GM12878 (cell line): ENCODE results near the gene AAGAB. TPM values are rescaled to one million over a fixed set of nuclear protein-coding genes. Genes with fewer than 3 reads are reported as not detected.

Experiments used
- ATAC-seq: fragments of 200-7000 bp; cut with Tn5 transposase; 3 replicates; pipeline ENCODE4 v1.9.1; 2020; ENCODE audit warnings: mild to moderate bottlenecking, moderate library complexity
- BruUV-seq: library from RNA; stranded (reverse); fragments of 400-500 nt; replicated peaks from 2 replicates; lab custom pipeline; 2021; lab: Mats Ljungman, UMichigan
- CTCF ChIA-PET: fragments of 300-600 bp; sonication (Branson Sonifier 250); formaldehyde crosslinking; extraction: SDS; loops from one replicate; lab custom pipeline; 2021; ENCODE audit warnings: inconsistent platforms; lab: Yijun Ruan, JAX
- POLR2A ChIA-PET: fragments of 350-600 bp; formaldehyde crosslinking; extraction: SDS; loops from one replicate; lab custom pipeline; 2021; ENCODE audit warnings: inconsistent platforms; lab: Charles Lee
- RAD21 ChIA-PET: fragments of 300-600 bp; sonication (Branson Sonifier 250); formaldehyde crosslinking; loops from one replicate; lab custom pipeline; 2023; ENCODE audit warnings: antibody characterized with exemption; ENCODE audit not compliant: unreplicated experiment; lab: Charles Lee
- SMC1A ChIA-PET: fragments of 300-600 bp; sonication (Branson Sonifier 250); formaldehyde crosslinking; loops from one replicate; lab custom pipeline; 2023; ENCODE audit not compliant: unreplicated experiment, uncharacterized antibody; lab: Charles Lee
- DNase-seq: peaks from one replicate; pipeline ENCODE4 v3.0.0-alpha.2; 2011; ENCODE audit warnings: low read depth, low spot score
- FAIRE-seq: peaks from 3 replicates; lab custom pipeline; 2011; peaks lifted over from hg19 to GRCh38; lab: Jason Lieb, UNC
- H2AFZ ChIP-seq: 2 replicates; pipeline ENCODE4 v1.6.0; 2011; ENCODE audit warnings: low read depth, low read length, control low read depth; ENCODE audit not compliant: control insufficient read depth
- H3K27ac ChIP-seq: 2 replicates; pipeline ENCODE4 v1.5.1; 2011; ENCODE audit warnings: control low read depth; ENCODE audit not compliant: control insufficient read depth, insufficient read depth
- H3K27me3 ChIP-seq, 2 experiments: replicated peaks in 1 of 2; 2 replicates each; pipeline versions ENCODE4 v1.6.0 to v1.6.1; 2011; ENCODE audit warnings: low read length in 1 of 2; ENCODE audit not compliant: control insufficient read depth in 2 of 2, insufficient read depth in 2 of 2
- H3K36me3 ChIP-seq, 2 experiments: 2 replicates each; pipeline ENCODE4 v1.5.1; 2011; ENCODE audit warnings: low read length in 1 of 2; ENCODE audit not compliant: control insufficient read depth in 2 of 2, insufficient read depth in 2 of 2
- H3K4me1 ChIP-seq: 2 replicates; pipeline ENCODE4 v1.6.1; 2011; ENCODE audit warnings: mild to moderate bottlenecking, low read length, moderate library complexity, mixed read lengths; ENCODE audit not compliant: control insufficient read depth, insufficient read depth
- H3K4me2 ChIP-seq: 2 replicates; pipeline ENCODE4 v1.6.0; 2011; ENCODE audit warnings: control low read depth; ENCODE audit not compliant: control insufficient read depth, insufficient read depth
- H3K4me3 ChIP-seq: fragments of 200-600 bp; sonication (generic); 2 replicates; pipeline ENCODE4 v1.5.1; 2016
- H3K79me2 ChIP-seq: 2 replicates; pipeline ENCODE4 v1.6.0; 2011; ENCODE audit warnings: low read length; ENCODE audit not compliant: control insufficient read depth, insufficient read depth
- H3K9ac ChIP-seq: 2 replicates; pipeline ENCODE4 v1.8.0; 2011; ENCODE audit warnings: low read length, control low read depth, mixed read lengths; ENCODE audit not compliant: control insufficient read depth, insufficient read depth
- H3K9me3 ChIP-seq: replicated peaks from 3 replicates; pipeline ENCODE4 v1.5.1; 2011; ENCODE audit warnings: mild to moderate bottlenecking, low read length; ENCODE audit not compliant: control insufficient read depth, insufficient read depth
- H4K20me1 ChIP-seq: 2 replicates; pipeline ENCODE4 v1.6.0; 2011; ENCODE audit not compliant: control insufficient read depth, insufficient read depth
- WGBS: methylation state at CpG from one replicate; pipeline ENCODE4 v1.1.6; 2016; ENCODE audit warnings: low lambda C conversion rate; ENCODE audit not compliant: insufficient replicate concordance, insufficient coverage; ENCODE audit errors: missing lambda C conversion rate; 5-methylcytosine and 5-hydroxymethylcytosine counted together
- in situ Hi-C: fragments of 300-500 bp; cut with MboI; formaldehyde crosslinking; loops from 9 replicates; pipeline ENCODE4 v1.14.3; 2018; ENCODE audit warnings: mixed read lengths
- intact Hi-C: fragments of 100-400 bp; cut with micrococcal nuclease; formaldehyde crosslinking; loops from one replicate; pipeline ENCODE4 v1.14.2; 2022; ENCODE audit not compliant: unreplicated experiment
- polyA plus RNA-seq, 11 experiments: library from polyadenylated mRNA; depleted of rRNA in 4 of 11; unstranded in 6 of 11; stranded (reverse) in 5 of 11; fragments of >200 nt; fragmentation: Nextera tagmentation in 4 of 11; fragmentation: Illumina TruSeq in 1 of 11; extraction: Ambion mirVana in 4 of 11; extraction: Trizol in 1 of 11; gene quantifications; 1 replicate in 1 of 11; 2 replicates in 10 of 11; pipeline versions ENCODE4 v1.2.1 to v1.2.3, GENCODE V29; 2011 to 2016; ENCODE audit warnings: inconsistent platforms in 2 of 11, missing spikeins in 2 of 11, low read depth in 1 of 11
- total RNA-seq, 4 experiments: library from RNA; depleted of rRNA in 3 of 4; stranded (reverse); fragments of >200 nt in 3 of 4; fragmentation: Illumina TruSeq in 1 of 4; extraction: Trizol in 1 of 4; gene quantifications; 2 replicates each; pipeline versions ENCODE4 v1.2.1 to v1.2.3, GENCODE V29; 2013 to 2021
- TF ChIP-seq, protein P1 (sequence below): fragments of 450-650 bp; formaldehyde crosslinking; IDR thresholded peaks from 2 replicates; pipeline ENCODE4 v1.4.0; 2022; ENCODE audit warnings: mild to moderate bottlenecking, moderate library complexity
- TF ChIP-seq, protein P2 (sequence below): IDR thresholded peaks from 2 replicates; pipeline ENCODE4 v1.6.1; 2011; ENCODE audit warnings: mild to moderate bottlenecking, low read depth, low read length, moderate library complexity; ENCODE audit not compliant: insufficient replicate concordance
- TF ChIP-seq, protein P3 (sequence below): fragments of 450-650 bp; conservative IDR thresholded peaks from 2 replicates; pipeline ENCODE4 v1.6.1; 2017; ENCODE audit warnings: mild to moderate bottlenecking, moderate library complexity

Gene AAGAB
- total and polyA plus RNA-seq, 10 of the 15 experiments (the other 5 are each of a cell fraction or from before 2014, with no cell fraction given), result 11.4 to 62.3 (median 38.0) TPM

DNA sequence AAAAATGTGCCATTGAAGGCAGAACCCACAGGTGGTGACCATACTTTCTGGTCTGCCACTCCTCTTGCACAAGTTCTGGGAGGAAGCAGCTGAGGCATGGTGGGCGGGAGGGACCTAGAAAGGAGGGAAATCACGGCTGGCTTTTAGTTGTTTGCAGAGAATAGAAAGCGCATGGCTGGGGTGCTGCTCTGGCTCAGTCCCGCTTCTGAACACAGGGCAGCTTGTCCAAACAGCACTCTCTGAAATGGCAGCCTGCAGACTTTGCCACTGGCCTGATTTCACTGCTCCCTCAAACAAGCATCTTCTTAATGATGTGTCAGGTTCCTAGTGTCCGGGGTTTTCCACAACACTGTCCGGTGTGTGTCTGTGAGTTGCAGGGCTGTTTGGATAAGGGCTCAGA is 76.7 kb downstream of the AAGAB start:
- no peak overlapping the region for H2AFZ ChIP-seq
- DNase-seq (no peak), FAIRE-seq (no peak), ATAC-seq (no peak)
- SMC1A ChIA-PET, result interaction anchor here (1.2 to 1.3 kb wide), 2 partner anchors 10 to 76 kb away, joined by 3 to 4 read pairs; no protein-coding TSS in a partner anchor
- no peaks in the 10 kb centered on the region for H3K27me3 ChIP-seq
- TF ChIP-seq, protein P1, sequence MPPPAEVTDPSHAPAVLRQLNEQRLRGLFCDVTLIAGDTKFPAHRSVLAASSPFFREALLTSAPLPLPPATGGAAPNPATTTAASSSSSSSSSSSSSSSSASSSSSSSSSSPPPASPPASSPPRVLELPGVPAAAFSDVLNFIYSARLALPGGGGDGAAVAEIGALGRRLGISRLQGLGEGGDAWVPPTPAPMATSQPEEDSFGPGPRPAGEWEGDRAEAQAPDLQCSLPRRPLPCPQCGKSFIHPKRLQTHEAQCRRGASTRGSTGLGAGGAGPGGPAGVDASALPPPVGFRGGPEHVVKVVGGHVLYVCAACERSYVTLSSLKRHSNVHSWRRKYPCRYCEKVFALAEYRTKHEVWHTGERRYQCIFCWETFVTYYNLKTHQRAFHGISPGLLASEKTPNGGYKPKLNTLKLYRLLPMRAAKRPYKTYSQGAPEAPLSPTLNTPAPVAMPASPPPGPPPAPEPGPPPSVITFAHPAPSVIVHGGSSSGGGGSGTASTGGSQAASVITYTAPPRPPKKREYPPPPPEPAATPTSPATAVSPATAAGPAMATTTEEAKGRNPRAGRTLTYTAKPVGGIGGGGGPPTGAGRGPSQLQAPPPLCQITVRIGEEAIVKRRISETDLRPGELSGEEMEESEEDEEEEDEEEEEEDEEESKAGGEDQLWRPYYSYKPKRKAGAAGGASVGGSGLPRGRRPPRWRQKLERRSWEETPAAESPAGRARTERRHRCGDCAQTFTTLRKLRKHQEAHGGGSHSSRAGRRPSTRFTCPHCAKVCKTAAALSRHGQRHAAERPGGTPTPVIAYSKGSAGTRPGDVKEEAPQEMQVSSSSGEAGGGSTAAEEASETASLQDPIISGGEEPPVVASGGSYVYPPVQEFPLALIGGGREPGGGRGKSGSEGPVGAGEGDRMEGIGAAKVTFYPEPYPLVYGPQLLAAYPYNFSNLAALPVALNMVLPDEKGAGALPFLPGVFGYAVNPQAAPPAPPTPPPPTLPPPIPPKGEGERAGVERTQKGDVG (CRISPR knock-in tag), result no peak
- TF ChIP-seq, protein P2, sequence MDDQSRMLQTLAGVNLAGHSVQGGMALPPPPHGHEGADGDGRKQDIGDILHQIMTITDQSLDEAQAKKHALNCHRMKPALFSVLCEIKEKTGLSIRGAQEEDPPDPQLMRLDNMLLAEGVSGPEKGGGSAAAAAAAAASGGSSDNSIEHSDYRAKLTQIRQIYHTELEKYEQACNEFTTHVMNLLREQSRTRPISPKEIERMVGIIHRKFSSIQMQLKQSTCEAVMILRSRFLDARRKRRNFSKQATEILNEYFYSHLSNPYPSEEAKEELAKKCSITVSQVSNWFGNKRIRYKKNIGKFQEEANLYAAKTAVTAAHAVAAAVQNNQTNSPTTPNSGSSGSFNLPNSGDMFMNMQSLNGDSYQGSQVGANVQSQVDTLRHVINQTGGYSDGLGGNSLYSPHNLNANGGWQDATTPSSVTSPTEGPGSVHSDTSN, result no peak
- TF ChIP-seq, protein P3, sequence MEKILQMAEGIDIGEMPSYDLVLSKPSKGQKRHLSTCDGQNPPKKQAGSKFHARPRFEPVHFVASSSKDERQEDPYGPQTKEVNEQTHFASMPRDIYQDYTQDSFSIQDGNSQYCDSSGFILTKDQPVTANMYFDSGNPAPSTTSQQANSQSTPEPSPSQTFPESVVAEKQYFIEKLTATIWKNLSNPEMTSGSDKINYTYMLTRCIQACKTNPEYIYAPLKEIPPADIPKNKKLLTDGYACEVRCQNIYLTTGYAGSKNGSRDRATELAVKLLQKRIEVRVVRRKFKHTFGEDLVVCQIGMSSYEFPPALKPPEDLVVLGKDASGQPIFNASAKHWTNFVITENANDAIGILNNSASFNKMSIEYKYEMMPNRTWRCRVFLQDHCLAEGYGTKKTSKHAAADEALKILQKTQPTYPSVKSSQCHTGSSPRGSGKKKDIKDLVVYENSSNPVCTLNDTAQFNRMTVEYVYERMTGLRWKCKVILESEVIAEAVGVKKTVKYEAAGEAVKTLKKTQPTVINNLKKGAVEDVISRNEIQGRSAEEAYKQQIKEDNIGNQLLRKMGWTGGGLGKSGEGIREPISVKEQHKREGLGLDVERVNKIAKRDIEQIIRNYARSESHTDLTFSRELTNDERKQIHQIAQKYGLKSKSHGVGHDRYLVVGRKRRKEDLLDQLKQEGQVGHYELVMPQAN, result no peak
- H3K9me3 ChIP-seq, result no peaks in the 10 kb centered on the region
- WGBS, result 87% methylated on average over 6 of the region's 6 CpGs
- intact Hi-C loops, result no loop called here
- RAD21 ChIA-PET, result interaction anchor here (1.2 kb wide), 1 partner anchor 76 kb away, joined by 5 read pairs; no protein-coding TSS in a partner anchor
- H3K4me2 ChIP-seq, result no peak overlapping the region
- in situ Hi-C loops, result no loop called here
- no TSS peak for BruUV-seq
- H3K27ac ChIP-seq, result no peak overlapping the region
- H3K4me3 ChIP-seq, result no peak overlapping the region
- POLR2A ChIA-PET, result interaction anchor here (1.1 to 1.6 kb wide), 2 partner anchors 14 to 57 kb away, joined by 3 read pairs; no protein-coding TSS in a partner anchor
- H3K36me3 ChIP-seq, result peaks cover 27 to 31% of the 10 kb centered on the region in 2 experiments
- peaks cover 21% of the 10 kb centered on the region for H3K4me1 ChIP-seq
- CTCF ChIA-PET, result interaction anchor here (1.0 kb wide), 2 partner anchors 44 to 168 kb away, joined by 3 to 4 read pairs; no protein-coding TSS in a partner anchor
- no peaks in the 10 kb centered on the region for H3K79me2 ChIP-seq
- H4K20me1 ChIP-seq, result no peaks in the 10 kb centered on the region
- no peak overlapping the region for H3K9ac ChIP-seq
